ENCODE results near the gene EPB41. TPM values are rescaled to one million over a fixed set of nuclear protein-coding genes. Genes with fewer than 3 reads are reported as not detected.
A peak's percentile ranks its signal among the peaks of the same experiment; 100 is the strongest.

The EPB41 gene
- total RNA-seq, 2 experiments from 2014 or later, result 162 to 170 TPM

DNA sequence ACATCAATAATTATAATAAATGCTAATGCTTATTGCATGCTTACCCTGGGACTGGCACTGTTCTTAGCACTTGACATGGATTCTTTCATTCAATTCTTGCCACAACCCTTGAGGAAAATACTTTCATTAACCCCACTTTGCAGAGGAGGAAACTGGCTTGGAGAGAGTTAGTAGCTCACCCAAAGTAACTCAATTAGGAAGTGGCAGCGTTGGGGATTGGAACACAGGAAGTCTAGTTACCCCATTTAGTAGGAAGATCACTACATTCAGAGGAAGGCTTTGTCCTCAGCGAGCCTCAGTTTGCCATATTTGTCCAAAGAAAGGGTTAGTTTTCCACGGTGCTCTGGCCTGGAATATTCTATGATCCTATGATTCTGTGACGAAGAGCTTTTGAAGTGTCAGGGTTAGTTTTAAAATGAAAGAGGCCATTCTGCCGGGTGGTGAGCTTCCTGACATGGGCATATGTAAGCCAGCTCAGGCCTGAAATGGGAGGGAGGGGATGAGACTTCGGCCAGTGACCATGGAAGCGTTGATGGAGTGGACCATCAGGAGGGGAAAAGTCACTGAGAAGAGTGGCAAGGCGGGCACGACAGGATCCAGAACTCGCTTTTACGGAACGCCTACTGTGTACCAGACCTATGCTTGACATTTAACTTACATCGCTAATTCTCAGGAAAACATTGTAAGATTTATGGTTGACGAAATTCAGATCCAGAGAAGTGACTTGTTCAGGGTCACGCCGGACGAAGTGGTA, 28.2 kb upstream of the EPB41 start:
- H3K27me3 Mint-ChIP-seq, result no peaks in the 10 kb centered on the region
- H3K9me3 Mint-ChIP-seq, result no peaks in the 10 kb centered on the region
- peak overlapping the region; percentile 87 for H3K4me3 Mint-ChIP-seq
- no peak for DNase-seq
- peaks cover 41% of the 10 kb centered on the region for H3K4me1 Mint-ChIP-seq
- H3K27ac Mint-ChIP-seq, result peak overlapping the region; percentile 94
- ATAC-seq (ENCODE audit: low read depth), result no peak
- H3K36me3 Mint-ChIP-seq, result no peaks in the 10 kb centered on the region
- POLR2A ChIA-PET, result interaction anchor here (0.6 to 2.6 kb wide), 4 partner anchors 13 to 295 kb away, joined by 3 to 18 read pairs (median 4); partner anchors contain the start of gene SRSF4

GRCh38 chr1:28886731-28887418, 27.5 kb upstream of the EPB41 start:
- H3K9me3 Mint-ChIP-seq, result no peaks in the 10 kb centered on the region
- POLR2A ChIA-PET, result interaction anchor here (0.9 to 2.9 kb wide), 6 partner anchors 16 to 295 kb away, joined by 3 to 20 read pairs (median 4); partner anchors contain the start of genes EPB41, GMEB1, SRSF4 and TAF12
- H3K27ac Mint-ChIP-seq, result peak overlapping the region; percentile 94

DNA sequence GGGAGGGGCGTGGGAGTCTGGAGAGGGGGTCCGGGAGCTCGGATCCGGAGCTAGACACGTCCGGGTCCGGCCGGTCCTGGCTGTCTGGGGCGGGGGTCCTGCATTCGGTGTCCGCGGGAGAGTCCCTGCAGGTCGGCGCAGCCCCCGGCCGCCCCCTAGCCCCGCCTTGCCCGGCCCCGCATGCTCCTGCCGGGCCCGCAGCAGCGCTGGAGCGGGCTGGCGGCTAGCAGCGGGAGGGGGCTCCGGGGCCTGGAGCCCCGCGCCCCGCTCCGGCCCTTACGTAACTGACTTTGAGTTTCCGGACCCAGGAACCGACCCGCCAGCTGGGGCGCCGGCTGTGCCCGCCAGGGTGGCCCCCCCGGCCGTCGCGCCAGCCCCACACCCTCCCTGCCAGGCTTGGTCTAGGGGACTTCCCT, 26.9 kb upstream of the EPB41 start:
- H3K27me3 Mint-ChIP-seq, result no peaks in the 10 kb centered on the region
- no peak for ATAC-seq (ENCODE audit: low read depth)

More at GRCh38 chr1:28886731-28887418, 27.5 kb upstream of the EPB41 start:
- ATAC-seq (ENCODE audit: low read depth), result peak; percentile 72
- no peaks in the 10 kb centered on the region for H3K36me3 Mint-ChIP-seq
- H3K4me1 Mint-ChIP-seq, result peaks cover 39% of the 10 kb centered on the region
- peak; percentile 97 for DNase-seq
- H3K27me3 Mint-ChIP-seq, result no peaks in the 10 kb centered on the region
- H3K4me3 Mint-ChIP-seq, result peak overlapping the region; percentile 87

GRCh38 chr1:28887835-28888682, 26.3 kb upstream of the EPB41 start:
- Mint-ChIP-seq H3K9me3 (no peaks in the 10 kb centered on the region), H3K4me1 (peaks cover 34% of the 10 kb centered on the region), H3K27ac (peak overlapping the region; percentile 85), H3K27me3 (no peaks in the 10 kb centered on the region), H3K4me3 (peak overlapping the region; percentile 88), H3K36me3 (peaks cover 2% of the 10 kb centered on the region)
- ATAC-seq (ENCODE audit: low read depth) (no peak), DNase-seq (no peak)
- POLR2A ChIA-PET, result interaction anchor here (0.8 to 2.9 kb wide), 6 partner anchors 15 to 382 kb away, joined by 3 to 20 read pairs (median 4); partner anchors contain the start of genes EPB41, GMEB1, RCC1 and SRSF4

More for the DNA sequence above, 26.9 kb upstream of the EPB41 start:
- Mint-ChIP-seq H3K36me3 (peaks cover 2% of the 10 kb centered on the region), H3K9me3 (no peaks in the 10 kb centered on the region), H3K4me1 (peaks cover 34% of the 10 kb centered on the region), H3K4me3 (peak overlapping the region; percentile 88), H3K27ac (peak overlapping the region; percentile 85)
- DNase-seq, result peak; percentile 58
- POLR2A ChIA-PET, result interaction anchor here (0.9 to 2.9 kb wide), 5 partner anchors 15 to 294 kb away, joined by 3 to 20 read pairs (median 5); partner anchors contain the start of genes EPB41, GMEB1, SRSF4 and TAF12

DNA sequence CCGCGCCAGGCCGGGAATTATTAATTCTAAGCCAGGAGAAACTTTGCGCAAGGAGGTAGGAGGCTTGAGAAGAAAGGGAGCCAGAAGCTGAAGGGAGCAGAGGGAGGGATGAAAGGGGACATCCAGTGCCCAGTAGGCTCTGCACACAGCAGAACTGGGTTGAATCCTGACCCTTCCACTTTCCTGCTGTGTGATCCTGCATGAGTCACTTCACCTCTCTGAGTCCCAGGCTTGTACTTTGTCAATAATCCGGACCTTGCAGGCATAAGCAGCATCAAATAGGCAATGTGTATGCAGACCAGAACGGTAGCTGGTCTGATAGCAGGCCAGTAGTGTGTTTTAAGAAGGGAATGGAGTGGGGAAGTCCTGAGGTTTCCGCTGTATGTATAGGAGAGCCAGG, 25.5 kb upstream of the EPB41 start:
- H3K4me1 Mint-ChIP-seq, result peaks cover 37% of the 10 kb centered on the region
- no peak for DNase-seq
- no peak for ATAC-seq (ENCODE audit: low read depth)
- H3K9me3 Mint-ChIP-seq, result no peaks in the 10 kb centered on the region
- H3K27ac Mint-ChIP-seq, result no peak overlapping the region
- POLR2A ChIA-PET, result interaction anchor here (2.1 to 2.9 kb wide), 2 partner anchors 14 to 26 kb away, joined by 7 to 20 read pairs; partner anchors contain the start of gene EPB41
- no peaks in the 10 kb centered on the region for H3K27me3 Mint-ChIP-seq
- peaks cover 2% of the 10 kb centered on the region for H3K36me3 Mint-ChIP-seq
- no peak overlapping the region for H3K4me3 Mint-ChIP-seq

DNA sequence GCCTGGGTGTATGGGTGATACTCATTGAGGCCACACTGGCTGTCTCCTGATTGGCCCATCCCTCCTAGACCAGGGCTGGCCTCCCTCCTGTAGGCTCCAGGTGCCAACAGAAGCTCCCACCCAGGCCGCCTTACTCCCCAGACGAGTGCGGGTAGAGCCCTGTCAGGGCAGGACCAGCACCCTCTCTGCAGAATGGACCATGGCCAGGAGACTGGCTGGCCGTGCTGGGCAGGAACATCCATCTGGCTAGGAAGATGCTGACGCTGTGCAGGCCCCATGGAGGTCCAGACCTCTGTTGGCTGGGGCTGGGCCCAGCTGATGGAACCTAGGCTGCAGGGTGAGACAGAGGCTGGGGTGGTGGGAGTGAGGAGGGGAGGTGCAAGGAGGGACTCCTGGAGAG, 25.0 kb upstream of the EPB41 start:
- POLR2A ChIA-PET, result interaction anchor here (2.1 to 2.9 kb wide), 2 partner anchors 13 to 25 kb away, joined by 7 to 20 read pairs; partner anchors contain the start of gene EPB41
- Mint-ChIP-seq H3K4me1 (peaks cover 35% of the 10 kb centered on the region), H3K36me3 (peaks cover 3% of the 10 kb centered on the region), H3K27ac (no peak overlapping the region), H3K9me3 (no peaks in the 10 kb centered on the region), H3K27me3 (no peaks in the 10 kb centered on the region), H3K4me3 (no peak overlapping the region)
- DNase-seq (no peak), ATAC-seq (ENCODE audit: low read depth) (no peak)

DNA sequence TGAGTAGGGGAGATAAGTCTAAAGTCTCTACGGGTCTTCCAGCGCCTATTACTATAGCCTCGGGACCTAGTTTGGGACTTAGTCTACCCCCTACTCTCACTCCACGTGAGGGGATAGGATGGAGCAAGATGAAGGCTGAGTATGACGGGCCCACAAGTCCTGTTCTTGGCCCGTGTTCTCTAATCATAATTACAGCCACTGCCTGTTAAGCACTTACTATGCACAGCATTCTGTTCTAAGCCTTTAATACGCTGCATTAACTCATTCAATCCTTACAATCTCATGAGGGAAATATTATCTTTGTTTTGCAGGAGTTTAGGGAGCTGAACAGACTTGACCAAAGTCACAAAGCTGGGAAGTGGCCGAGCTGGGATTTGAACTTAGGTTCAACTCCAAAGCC, 23.9 kb upstream of the EPB41 start:
- Mint-ChIP-seq H3K27ac (no peak overlapping the region), H3K4me3 (no peak overlapping the region), H3K27me3 (no peaks in the 10 kb centered on the region), H3K9me3 (no peaks in the 10 kb centered on the region), H3K4me1 (peaks cover 26% of the 10 kb centered on the region), H3K36me3 (peaks cover 3% of the 10 kb centered on the region)
- POLR2A ChIA-PET, result interaction anchor here (1.2 kb wide), 1 partner anchor 23 kb away, joined by 3 read pairs; the partner anchor contains the start of gene EPB41
- ATAC-seq (ENCODE audit: low read depth) (no peak), DNase-seq (no peak)

DNA sequence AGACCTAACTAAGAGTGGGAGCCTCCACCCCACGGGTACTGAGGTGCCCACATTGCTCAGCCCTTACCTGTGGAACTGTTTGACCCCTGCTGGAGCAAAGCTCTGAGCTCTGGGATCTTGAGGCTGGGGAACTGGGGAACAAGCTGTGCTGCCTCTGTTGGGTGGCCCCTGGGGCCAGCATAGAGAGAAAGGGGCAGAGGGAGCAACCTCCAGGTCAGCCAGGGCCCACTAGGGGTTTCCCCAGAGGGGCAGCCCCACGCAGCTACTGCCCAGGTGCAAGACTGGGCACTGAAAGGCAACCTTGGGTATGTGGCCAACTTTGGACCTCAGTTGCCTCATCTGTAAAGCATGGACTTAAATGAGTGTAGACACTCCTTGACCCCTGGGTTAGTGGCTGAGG, 23.5 kb upstream of the EPB41 start:
- no peaks in the 10 kb centered on the region for H3K27me3 Mint-ChIP-seq
- no peaks in the 10 kb centered on the region for H3K9me3 Mint-ChIP-seq
- POLR2A ChIA-PET, result interaction anchor here (1.2 kb wide), 1 partner anchor 23 kb away, joined by 3 read pairs; the partner anchor contains the start of gene EPB41
- no peak for DNase-seq
- H3K36me3 Mint-ChIP-seq, result peaks cover 3% of the 10 kb centered on the region
- ATAC-seq (ENCODE audit: low read depth), result no peak
- H3K4me1 Mint-ChIP-seq, result peaks cover 22% of the 10 kb centered on the region
- H3K27ac Mint-ChIP-seq, result no peak overlapping the region
- no peak overlapping the region for H3K4me3 Mint-ChIP-seq

- POLR2A ChIA-PET, result interaction anchor here (0.6 to 1.2 kb wide), 2 partner anchors 23 to 95 kb away, joined by 3 to 5 read pairs; partner anchors contain the start of gene EPB41
- Mint-ChIP-seq H3K27me3 (no peaks in the 10 kb centered on the region), H3K4me1 (peaks cover 18% of the 10 kb centered on the region), H3K4me3 (no peak overlapping the region), H3K27ac (no peak overlapping the region), H3K9me3 (no peaks in the 10 kb centered on the region), H3K36me3 (peaks cover 3% of the 10 kb centered on the region)
- no peak for DNase-seq
- no peak for ATAC-seq (ENCODE audit: low read depth)
Observed at GRCh38 chr1:28891256-28891655, 23.1 kb upstream of the EPB41 start.

- no peaks in the 10 kb centered on the region for H3K9me3 Mint-ChIP-seq
- H3K4me3 Mint-ChIP-seq, result no peak overlapping the region
- peaks cover 6% of the 10 kb centered on the region for H3K36me3 Mint-ChIP-seq
- H3K27me3 Mint-ChIP-seq, result no peaks in the 10 kb centered on the region
- peaks cover 9% of the 10 kb centered on the region for H3K4me1 Mint-ChIP-seq
- no peak overlapping the region for H3K27ac Mint-ChIP-seq
- ATAC-seq (ENCODE audit: low read depth) (peak; percentile 25), DNase-seq (no peak)
- POLR2A ChIA-PET, result interaction anchor here (0.6 to 1.2 kb wide), 2 partner anchors 19 to 21 kb away, joined by 3 read pairs; partner anchors contain the start of gene EPB41
Observed at GRCh38 chr1:28893403-28894102, 20.8 kb upstream of the EPB41 start.

DNA sequence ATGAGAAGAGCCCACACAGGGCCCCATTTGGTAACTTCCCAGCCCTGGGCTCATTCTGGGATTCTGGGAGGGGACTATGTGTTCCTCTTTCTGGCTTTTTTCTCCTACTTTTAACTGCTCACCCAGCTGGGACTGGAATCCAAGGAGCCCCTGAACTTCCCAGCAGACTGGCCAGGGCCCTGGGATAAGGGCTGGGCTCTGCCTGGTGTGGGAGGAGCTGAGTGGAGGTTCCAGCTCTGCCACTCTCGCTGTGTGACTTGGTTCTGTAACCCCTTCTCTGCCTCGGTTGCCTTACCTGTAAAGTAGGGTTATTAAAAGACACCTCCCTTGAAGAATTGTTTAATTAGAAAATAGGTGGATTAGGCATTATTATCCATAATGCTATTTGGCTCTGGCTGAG, 19.6 kb upstream of the EPB41 start:
- peaks cover 6% of the 10 kb centered on the region for H3K4me1 Mint-ChIP-seq
- H3K4me3 Mint-ChIP-seq, result no peak overlapping the region
- H3K9me3 Mint-ChIP-seq, result no peaks in the 10 kb centered on the region
- no peak overlapping the region for H3K27ac Mint-ChIP-seq
- POLR2A ChIA-PET, result no interaction called here
- no peak for ATAC-seq (ENCODE audit: low read depth)
- H3K36me3 Mint-ChIP-seq, result peaks cover 6% of the 10 kb centered on the region
- no peaks in the 10 kb centered on the region for H3K27me3 Mint-ChIP-seq
- no peak for DNase-seq
